ENCODE data around the gene SLAMF9.

Gene SLAMF9

GRCh38 chr1:159930634-159931033, 23.4 kb downstream of the SLAMF9 start:
- peaks cover 5% of the 10 kb centered on the region; the same call in 1 of the 2 replicates for H3K27me3 ChIP-seq (ENCODE audit: control insufficient read depth, low read length)
- no peaks in the 10 kb centered on the region for H3K36me3 ChIP-seq (ENCODE audit: control insufficient read depth, low read length)

GRCh38 chr1:159930216-159930615, 23.8 kb downstream of the SLAMF9 start:
- H3K4me2 ChIP-seq (ENCODE audit: low read length) = no peak overlapping the region
- peaks cover 4% of the 10 kb centered on the region; the same call in 1 of the 2 replicates for H3K27me3 ChIP-seq (ENCODE audit: control insufficient read depth, low read length)
- H3K79me2 ChIP-seq (ENCODE audit: control insufficient read depth, low read length) = peaks cover 10% of the 10 kb centered on the region
- H3K4me1 ChIP-seq (ENCODE audit: control insufficient read depth, low read length) = peaks cover 10% of the 10 kb centered on the region
- 0 out of 2 replicates have a peak, but pooled peaks cover under 1% of the 10 kb centered on the region for H3K36me3 ChIP-seq (ENCODE audit: control insufficient read depth, low read length)
- no peak for TF ChIP-seq CTCF (IDR thresholded peaks at IDR 0.05; ENCODE audit: low read depth, low read length, poor library complexity, severe bottlenecking)
- TF ChIP-seq EZH2phosphoT487 (IDR thresholded peaks at IDR 0.05; ENCODE audit: borderline replicate concordance, low read length) = no peak
- H3K4me3 ChIP-seq (ENCODE audit: low read length) = no peak overlapping the region
- H3K27ac ChIP-seq (ENCODE audit: low read depth, low read length) = no peak overlapping the region
- H3K9me3 ChIP-seq (ENCODE audit: control insufficient read depth, insufficient read depth, low read length) = no peaks in the 10 kb centered on the region
- H4K20me1 ChIP-seq (ENCODE audit: control insufficient read depth, insufficient read depth, low read depth, low read length) = no peaks in the 10 kb centered on the region
- no peaks in the 10 kb centered on the region for H3K9me2 ChIP-seq (replicated peaks; ENCODE audit: control insufficient read depth, low read length)
- H3F3A ChIP-seq (ENCODE audit: control insufficient read depth, insufficient read depth) = no peaks in the 10 kb centered on the region; the same call in 1 of the 2 replicates

More at GRCh38 chr1:159930634-159931033, 23.4 kb downstream of the SLAMF9 start:
- Histone ChIP-seq H3K9me3 (ENCODE audit: control insufficient read depth, insufficient read depth, low read length) (no peaks in the 10 kb centered on the region), H3K4me3 (ENCODE audit: low read length) (no peak overlapping the region), H4K20me1 (ENCODE audit: control insufficient read depth, insufficient read depth, low read depth, low read length) (no peaks in the 10 kb centered on the region), H3K9me2 (replicated peaks; ENCODE audit: control insufficient read depth, low read length) (no peaks in the 10 kb centered on the region), H3K4me1 (ENCODE audit: control insufficient read depth, low read length) (peaks cover 9% of the 10 kb centered on the region), H3K27ac (ENCODE audit: low read depth, low read length) (no peak overlapping the region), H3K79me2 (ENCODE audit: control insufficient read depth, low read length) (peaks cover 6% of the 10 kb centered on the region), H3F3A (ENCODE audit: control insufficient read depth, insufficient read depth) (no peaks in the 10 kb centered on the region; the same call in 1 of the 2 replicates), H3K4me2 (ENCODE audit: low read length) (no peak overlapping the region)
- TF ChIP-seq EZH2phosphoT487 (IDR thresholded peaks at IDR 0.05; ENCODE audit: borderline replicate concordance, low read length) = no peak
- TF ChIP-seq CTCF (IDR thresholded peaks at IDR 0.05; ENCODE audit: low read depth, low read length, poor library complexity, severe bottlenecking) = no peak

GRCh38 chr1:159929155-159930051, 24.6 kb downstream of the SLAMF9 start:
- Histone ChIP-seq H3K4me2 (ENCODE audit: low read length) (no peak overlapping the region), H3K9me3 (ENCODE audit: control insufficient read depth, insufficient read depth, low read length) (no peaks in the 10 kb centered on the region), H3F3A (ENCODE audit: control insufficient read depth, insufficient read depth) (no peaks in the 10 kb centered on the region; the same call in 1 of the 2 replicates), H3K27me3 (ENCODE audit: control insufficient read depth, low read length) (no peaks in the 10 kb centered on the region), H3K36me3 (ENCODE audit: control insufficient read depth, low read length) (peaks cover 8% of the 10 kb centered on the region), H3K4me3 (ENCODE audit: low read length) (no peak overlapping the region), H3K27ac (ENCODE audit: low read depth, low read length) (no peak overlapping the region), H4K20me1 (ENCODE audit: control insufficient read depth, insufficient read depth, low read depth, low read length) (no peaks in the 10 kb centered on the region), H3K79me2 (ENCODE audit: control insufficient read depth, low read length) (peaks cover 18% of the 10 kb centered on the region), H3K9me2 (replicated peaks; ENCODE audit: control insufficient read depth, low read length) (no peaks in the 10 kb centered on the region), H3K4me1 (ENCODE audit: control insufficient read depth, low read length) (peaks cover 10% of the 10 kb centered on the region)
- no peak for TF ChIP-seq CTCF (IDR thresholded peaks at IDR 0.05; ENCODE audit: low read depth, low read length, poor library complexity, severe bottlenecking)
- TF ChIP-seq EZH2phosphoT487 (IDR thresholded peaks at IDR 0.05; ENCODE audit: borderline replicate concordance, low read length) = no peak

All from DOHH2 (cell line).